ENCODE results near the gene WDR31. TPM values are rescaled to one million over a fixed set of nuclear protein-coding genes. Genes with fewer than 3 reads are reported as not detected.
A peak's percentile ranks its signal among the peaks of the same experiment; 100 is the strongest.

Gene WDR31
- total RNA-seq, 1 donor from 2014 or later = 0.21 TPM

DNA sequence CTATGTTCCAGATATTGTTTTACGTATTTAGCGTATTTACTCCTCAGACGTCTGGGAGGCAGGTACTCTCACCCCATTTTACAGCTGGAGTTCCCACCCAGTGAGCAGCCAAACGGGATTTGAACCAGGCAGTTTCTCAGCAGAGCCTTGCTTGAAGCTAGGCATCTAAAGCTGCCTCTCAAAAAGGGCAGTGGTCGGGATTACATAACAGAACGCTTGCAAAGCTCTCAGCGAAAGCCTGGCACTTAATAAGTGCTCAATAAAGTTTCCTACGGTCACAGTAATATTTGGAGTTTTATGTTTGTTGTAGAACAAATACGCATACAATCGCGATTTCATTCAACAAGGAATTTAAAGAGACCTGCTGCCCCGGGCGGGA lies 9.0 kb upstream of the WDR31 start:
- H3K27ac ChIP-seq = no peak overlapping the region
- TF ChIP-seq, protein P1, sequence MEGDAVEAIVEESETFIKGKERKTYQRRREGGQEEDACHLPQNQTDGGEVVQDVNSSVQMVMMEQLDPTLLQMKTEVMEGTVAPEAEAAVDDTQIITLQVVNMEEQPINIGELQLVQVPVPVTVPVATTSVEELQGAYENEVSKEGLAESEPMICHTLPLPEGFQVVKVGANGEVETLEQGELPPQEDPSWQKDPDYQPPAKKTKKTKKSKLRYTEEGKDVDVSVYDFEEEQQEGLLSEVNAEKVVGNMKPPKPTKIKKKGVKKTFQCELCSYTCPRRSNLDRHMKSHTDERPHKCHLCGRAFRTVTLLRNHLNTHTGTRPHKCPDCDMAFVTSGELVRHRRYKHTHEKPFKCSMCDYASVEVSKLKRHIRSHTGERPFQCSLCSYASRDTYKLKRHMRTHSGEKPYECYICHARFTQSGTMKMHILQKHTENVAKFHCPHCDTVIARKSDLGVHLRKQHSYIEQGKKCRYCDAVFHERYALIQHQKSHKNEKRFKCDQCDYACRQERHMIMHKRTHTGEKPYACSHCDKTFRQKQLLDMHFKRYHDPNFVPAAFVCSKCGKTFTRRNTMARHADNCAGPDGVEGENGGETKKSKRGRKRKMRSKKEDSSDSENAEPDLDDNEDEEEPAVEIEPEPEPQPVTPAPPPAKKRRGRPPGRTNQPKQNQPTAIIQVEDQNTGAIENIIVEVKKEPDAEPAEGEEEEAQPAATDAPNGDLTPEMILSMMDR (IDR thresholded peaks at IDR 0.05) = no peak
- peaks cover 0 to 5% of the 10 kb centered on the region in 2 donors for H3K4me1 ChIP-seq
- H3K4me3 ChIP-seq = peak overlapping the region; percentile 46 to 63
- H3K36me3 ChIP-seq = no peaks in the 10 kb centered on the region
- DNase-seq (ENCODE audit: low spot score in 2 of 2) = no peak
- no peaks in the 10 kb centered on the region for H3K9me3 ChIP-seq
- peaks cover 5% of the 10 kb centered on the region for H3K27me3 ChIP-seq
- intact Hi-C loops (cut with DNase I) = no loop called here

DNA sequence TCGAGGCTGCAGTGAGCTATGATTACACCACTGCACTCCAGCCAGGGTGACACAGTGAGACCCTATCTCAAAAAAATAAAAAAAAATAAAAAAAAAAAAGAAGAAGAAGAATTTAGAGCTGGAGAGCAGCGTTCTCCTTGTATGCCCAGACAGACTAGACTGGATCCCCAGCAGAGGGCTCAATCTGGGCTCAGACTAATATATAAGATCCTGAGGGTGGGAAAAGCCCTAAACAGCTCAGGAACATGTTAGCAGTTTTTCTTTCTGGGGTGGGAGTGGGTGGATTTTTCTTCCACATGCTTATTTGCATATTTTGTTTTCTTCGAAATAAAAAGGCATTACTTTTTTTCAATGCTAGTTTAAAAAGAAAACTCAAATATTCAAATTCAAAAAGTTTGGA lies 8.4 kb upstream of the WDR31 start:
- intact Hi-C loops (cut with DNase I) = no loop called here
- Histone ChIP-seq H3K9me3 (no peaks in the 10 kb centered on the region), H3K27me3 (peaks cover 5% of the 10 kb centered on the region), H3K4me1 (peaks cover 0 to 5% of the 10 kb centered on the region in 2 donors), H3K36me3 (no peaks in the 10 kb centered on the region), H3K27ac (no peak overlapping the region), H3K4me3 (no peak overlapping the region)
- TF ChIP-seq, protein P1 (IDR thresholded peaks at IDR 0.05) = no peak
- DNase-seq (ENCODE audit: low spot score in 2 of 2) = no peak

DNA sequence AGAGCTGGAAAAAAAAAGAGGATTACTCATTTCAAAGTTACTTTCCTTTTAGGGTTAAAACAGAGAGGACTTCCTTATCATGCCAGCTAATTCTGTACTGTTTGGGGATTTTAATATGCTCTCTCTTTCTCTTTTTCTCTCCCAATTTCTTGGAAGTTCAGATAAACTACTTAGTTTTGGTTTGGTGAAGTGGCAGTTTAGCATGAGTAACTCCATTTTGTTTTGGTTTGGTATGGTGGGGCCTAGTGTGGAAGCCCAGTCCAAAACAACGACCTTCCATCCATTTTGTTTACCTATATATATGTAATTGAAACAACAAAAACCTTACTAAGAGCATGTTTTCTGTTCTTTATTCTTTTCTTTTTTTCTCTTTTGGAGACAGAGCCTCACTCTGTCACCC lies 5.6 kb upstream of the WDR31 start:
- intact Hi-C loops (cut with DNase I) = no loop called here
- peaks cover 0 to 8% of the 10 kb centered on the region in 2 donors for H3K4me1 ChIP-seq
- H3K4me3 ChIP-seq = no peak overlapping the region
- no peak overlapping the region for H3K27ac ChIP-seq
- H3K27me3 ChIP-seq = peaks cover 5% of the 10 kb centered on the region
- no peaks in the 10 kb centered on the region for H3K9me3 ChIP-seq
- DNase-seq (ENCODE audit: low spot score in 2 of 2) = no peak
- H3K36me3 ChIP-seq = no peaks in the 10 kb centered on the region
- TF ChIP-seq, protein P1 (IDR thresholded peaks at IDR 0.05) = no peak

DNA sequence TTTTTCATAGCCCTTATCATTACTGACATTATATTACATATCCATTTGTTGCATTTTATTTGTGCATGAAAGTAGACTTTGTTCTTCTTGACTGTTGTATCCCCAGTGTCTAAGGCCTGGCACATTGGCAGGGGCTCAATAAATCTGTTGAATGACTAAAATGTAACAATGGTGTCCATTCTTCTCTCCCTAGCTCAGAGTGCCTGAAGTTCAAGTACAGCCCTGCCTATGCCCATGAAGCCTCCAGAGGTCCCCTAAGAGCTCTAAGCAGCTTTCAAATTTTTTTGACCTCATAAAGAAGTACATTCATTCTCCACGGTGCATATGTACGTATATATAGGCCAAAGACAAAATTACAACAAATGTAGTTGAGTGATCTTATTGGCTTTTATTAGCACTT lies 5.1 kb upstream of the WDR31 start:
- no peak for DNase-seq (ENCODE audit: low spot score in 2 of 2)
- Histone ChIP-seq H3K27me3 (peaks cover 5% of the 10 kb centered on the region), H3K36me3 (no peaks in the 10 kb centered on the region), H3K27ac (no peak overlapping the region), H3K9me3 (no peaks in the 10 kb centered on the region), H3K4me3 (no peak overlapping the region), H3K4me1 (peaks cover 0 to 9% of the 10 kb centered on the region in 2 donors)
- intact Hi-C loops (cut with DNase I) = no loop called here
- TF ChIP-seq, protein P1 (IDR thresholded peaks at IDR 0.05) = no peak

DNA sequence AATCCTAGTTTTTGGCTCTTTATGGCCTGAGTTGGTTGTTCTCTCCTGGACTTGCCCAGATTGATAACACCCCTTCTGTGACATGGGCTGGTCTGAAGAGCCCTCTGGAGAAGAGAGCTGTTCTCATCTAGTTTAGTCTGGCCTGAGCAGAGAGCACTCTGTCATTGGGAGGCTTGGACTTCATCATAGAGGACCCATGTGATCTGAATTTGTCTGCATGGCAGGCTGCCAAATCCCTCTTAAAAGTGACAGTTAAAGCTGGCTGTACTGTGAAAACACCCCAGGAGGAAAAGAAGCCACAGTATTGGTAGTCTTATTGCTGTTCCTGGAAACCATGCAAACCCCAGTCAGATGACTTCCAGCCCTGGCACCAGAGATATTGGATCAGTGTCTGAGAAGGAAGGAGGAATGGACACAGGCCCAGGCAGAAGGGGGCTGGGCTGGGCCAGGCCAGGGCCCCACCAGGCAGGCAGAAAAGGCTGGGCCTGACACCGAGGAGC lies 3.7 kb upstream of the WDR31 start:
- Histone ChIP-seq H3K27me3 (no peaks in the 10 kb centered on the region), H3K27ac (peak overlapping the region; percentile 69 to 76), H3K9me3 (no peaks in the 10 kb centered on the region), H3K36me3 (no peaks in the 10 kb centered on the region), H3K4me1 (peaks cover 0 to 7% of the 10 kb centered on the region in 2 donors), H3K4me3 (no peak overlapping the region)
- TF ChIP-seq, protein P1 (IDR thresholded peaks at IDR 0.05) = no peak
- DNase-seq (ENCODE audit: low spot score in 2 of 2) = peak in 1 of 2 donors; percentile 91
- intact Hi-C loops (cut with DNase I) = loop anchor here (5.0 kb wide), 1 partner anchor 34 kb away; the partner anchor contains the start of gene HDHD3
